ENCODE measurements around the gene TMOD4.

DNA sequence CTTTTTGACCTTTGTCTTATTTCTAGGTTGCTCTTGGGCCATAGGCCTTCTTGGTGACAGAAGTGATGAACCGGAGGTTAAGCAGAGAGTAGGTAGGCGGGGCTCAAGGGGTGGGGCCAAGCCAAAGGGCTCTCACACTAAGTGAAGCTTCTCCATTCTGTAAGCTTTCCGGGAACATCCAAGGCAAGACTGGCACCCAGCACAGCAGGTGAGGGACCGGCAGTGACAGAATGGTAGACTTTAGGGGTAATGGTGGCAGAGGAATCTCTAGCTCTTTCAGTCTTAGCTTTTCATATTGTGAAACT lies 19.3 kb downstream of the TMOD4 start, which contains the start of gene TNFAIP8L2:
- TF ChIP-seq KDM2A (CRISPR knock-in tag; IDR thresholded peaks at IDR 0.05; ENCODE audit: borderline replicate concordance, low read depth) (no peak), NBN (conservative IDR thresholded peaks at IDR 0.05) (no peak), ZNF24 (IDR thresholded peaks at IDR 0.05) (no peak), ZSCAN30 (CRISPR knock-in tag; IDR thresholded peaks at IDR 0.05) (no peak), MBNL3 (CRISPR knock-in tag; conservative IDR thresholded peaks at IDR 0.05) (no peak)
- TF ChIP-seq, protein P1, sequence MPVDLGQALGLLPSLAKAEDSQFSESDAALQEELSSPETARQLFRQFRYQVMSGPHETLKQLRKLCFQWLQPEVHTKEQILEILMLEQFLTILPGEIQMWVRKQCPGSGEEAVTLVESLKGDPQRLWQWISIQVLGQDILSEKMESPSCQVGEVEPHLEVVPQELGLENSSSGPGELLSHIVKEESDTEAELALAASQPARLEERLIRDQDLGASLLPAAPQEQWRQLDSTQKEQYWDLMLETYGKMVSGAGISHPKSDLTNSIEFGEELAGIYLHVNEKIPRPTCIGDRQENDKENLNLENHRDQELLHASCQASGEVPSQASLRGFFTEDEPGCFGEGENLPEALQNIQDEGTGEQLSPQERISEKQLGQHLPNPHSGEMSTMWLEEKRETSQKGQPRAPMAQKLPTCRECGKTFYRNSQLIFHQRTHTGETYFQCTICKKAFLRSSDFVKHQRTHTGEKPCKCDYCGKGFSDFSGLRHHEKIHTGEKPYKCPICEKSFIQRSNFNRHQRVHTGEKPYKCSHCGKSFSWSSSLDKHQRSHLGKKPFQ (CRISPR knock-in tag; IDR thresholded peaks at IDR 0.05; ENCODE audit: insufficient replicate concordance) = no peak

Measured in HepG2 (cell line).